ENCODE results near the gene C10orf67.

Gene C10orf67

DNA sequence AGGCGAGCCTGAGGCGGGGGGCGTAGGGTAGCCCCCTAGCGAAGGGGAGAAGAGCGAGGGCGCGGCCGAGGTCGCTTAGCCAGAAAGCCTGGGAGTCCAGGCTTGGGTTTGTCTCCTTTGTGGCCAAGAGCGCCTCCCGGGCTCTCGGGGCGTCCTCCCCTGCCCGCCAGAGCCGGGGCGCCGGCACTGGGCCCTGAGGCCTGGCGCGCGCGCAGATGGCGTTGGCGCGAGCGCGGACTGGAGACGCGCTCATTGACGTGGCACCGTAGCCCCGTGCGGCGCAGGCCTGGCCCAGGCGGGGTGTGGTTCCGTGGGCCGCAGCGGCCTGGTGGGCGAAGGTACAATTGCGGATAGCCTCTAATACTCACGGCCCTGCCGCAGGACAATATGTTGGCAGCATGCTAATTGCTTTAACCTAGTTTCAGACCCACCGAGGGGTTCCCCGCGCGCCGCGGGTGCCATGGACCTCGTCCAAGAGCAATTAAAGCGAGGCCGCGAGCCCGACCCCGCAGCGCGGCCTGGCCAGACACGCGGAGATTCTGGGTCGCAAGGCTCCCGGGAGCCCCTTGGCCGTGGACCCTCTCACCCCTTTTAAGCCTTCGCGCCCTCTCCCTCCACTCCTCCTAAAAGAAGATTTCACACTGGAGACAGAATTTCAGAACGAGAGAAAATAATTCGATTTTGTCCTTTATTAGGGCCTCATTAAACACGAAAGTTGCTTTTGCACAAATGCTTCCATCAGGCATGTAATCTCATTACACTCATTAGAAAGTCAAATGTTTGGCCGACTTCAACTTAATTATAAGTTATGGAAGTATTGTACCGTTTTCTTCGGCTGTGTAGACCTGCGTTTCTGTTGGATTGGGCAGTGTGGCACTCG, 149.4 kb downstream of the C10orf67 start:
- Mint-ChIP-seq H3K36me3 (ENCODE audit: insufficient read depth) (peaks cover 3% of the 10 kb centered on the region), H3K4me1 (no peaks in the 10 kb centered on the region), H3K27ac (ENCODE audit: low read depth) (no peak overlapping the region), H3K4me3 (no peak overlapping the region), H3K27me3 (peaks cover 73% of the 10 kb centered on the region), H3K9me3 (no peaks in the 10 kb centered on the region)
- ATAC-seq (replicated peaks; ENCODE audit: extremely low read depth, poor library complexity, severe bottlenecking): no peak
- no peak for DNase-seq (ENCODE audit: low spot score in 2 of 2)

DNA sequence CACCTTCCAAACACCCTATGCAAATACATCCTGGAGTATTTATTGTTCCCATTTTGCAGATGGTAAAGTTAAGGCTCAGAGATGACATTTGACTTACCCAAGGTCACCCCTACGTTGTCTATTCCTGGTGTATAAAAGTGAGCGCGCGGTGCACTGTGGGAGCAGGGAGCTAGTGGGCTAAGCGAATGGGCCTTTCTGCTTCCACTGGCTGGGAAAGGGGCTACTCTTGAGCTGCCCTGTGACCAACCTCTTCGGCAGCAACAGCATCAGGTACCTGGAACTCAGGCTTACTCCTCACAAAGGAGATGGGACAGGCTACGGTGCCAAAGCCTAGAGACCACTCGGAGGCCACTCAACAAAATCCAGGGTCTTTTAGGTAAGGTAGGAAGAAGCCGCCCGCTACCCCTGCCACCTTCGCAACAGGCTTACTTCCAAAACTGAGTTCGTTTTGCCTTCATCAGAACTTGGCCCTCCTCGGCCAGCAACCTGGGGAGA, 150.1 kb downstream of the C10orf67 start:
- H3K27me3 Mint-ChIP-seq: peaks cover 73% of the 10 kb centered on the region

DNA sequence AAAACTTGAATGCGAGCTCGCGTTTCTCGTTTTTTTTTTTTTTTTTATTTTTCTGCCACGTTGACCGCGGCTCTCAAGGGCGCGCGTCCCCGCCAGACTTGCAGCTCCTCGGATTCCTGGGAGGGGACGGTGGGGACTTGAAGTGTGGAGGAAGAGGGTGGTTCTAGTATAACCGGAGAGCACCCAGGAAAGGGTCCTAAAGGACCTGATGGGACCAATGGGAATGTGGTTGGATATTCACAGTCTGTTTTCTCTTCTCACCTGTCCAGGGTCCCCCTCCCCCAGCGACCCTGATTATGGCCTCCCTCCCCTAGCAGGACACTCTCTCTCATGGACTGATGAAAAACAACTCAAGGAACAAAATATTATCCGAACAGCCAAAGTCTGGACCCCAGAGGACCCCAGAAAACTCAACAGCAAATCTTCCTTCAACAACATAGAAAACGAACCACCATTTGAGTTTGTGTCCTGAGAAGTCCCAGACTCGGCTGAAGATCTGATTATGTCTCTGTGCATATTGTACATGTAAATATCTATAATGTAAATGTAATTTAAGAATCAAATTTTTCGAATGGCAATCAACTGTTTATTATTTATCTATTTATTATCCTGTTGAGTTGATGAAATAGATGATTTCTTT, 151.0 kb downstream of the C10orf67 start:
- Mint-ChIP-seq H3K9me3 (no peaks in the 10 kb centered on the region), H3K27me3 (peaks cover 80% of the 10 kb centered on the region), H3K4me1 (no peaks in the 10 kb centered on the region), H3K36me3 (ENCODE audit: insufficient read depth) (peaks cover 5% of the 10 kb centered on the region), H3K27ac (ENCODE audit: low read depth) (no peak overlapping the region), H3K4me3 (no peak overlapping the region)
- no peak for ATAC-seq (replicated peaks; ENCODE audit: extremely low read depth, poor library complexity, severe bottlenecking)
- DNase-seq (ENCODE audit: low spot score in 2 of 2): no peak

More for the DNA sequence above, 150.1 kb downstream of the C10orf67 start:
- ATAC-seq (replicated peaks; ENCODE audit: extremely low read depth, poor library complexity, severe bottlenecking) (no peak), DNase-seq (ENCODE audit: low spot score in 2 of 2) (no peak)
- Mint-ChIP-seq H3K4me1 (no peaks in the 10 kb centered on the region), H3K27ac (ENCODE audit: low read depth) (no peak overlapping the region), H3K4me3 (no peak overlapping the region), H3K9me3 (no peaks in the 10 kb centered on the region), H3K36me3 (ENCODE audit: insufficient read depth) (peaks cover 3% of the 10 kb centered on the region)

DNA sequence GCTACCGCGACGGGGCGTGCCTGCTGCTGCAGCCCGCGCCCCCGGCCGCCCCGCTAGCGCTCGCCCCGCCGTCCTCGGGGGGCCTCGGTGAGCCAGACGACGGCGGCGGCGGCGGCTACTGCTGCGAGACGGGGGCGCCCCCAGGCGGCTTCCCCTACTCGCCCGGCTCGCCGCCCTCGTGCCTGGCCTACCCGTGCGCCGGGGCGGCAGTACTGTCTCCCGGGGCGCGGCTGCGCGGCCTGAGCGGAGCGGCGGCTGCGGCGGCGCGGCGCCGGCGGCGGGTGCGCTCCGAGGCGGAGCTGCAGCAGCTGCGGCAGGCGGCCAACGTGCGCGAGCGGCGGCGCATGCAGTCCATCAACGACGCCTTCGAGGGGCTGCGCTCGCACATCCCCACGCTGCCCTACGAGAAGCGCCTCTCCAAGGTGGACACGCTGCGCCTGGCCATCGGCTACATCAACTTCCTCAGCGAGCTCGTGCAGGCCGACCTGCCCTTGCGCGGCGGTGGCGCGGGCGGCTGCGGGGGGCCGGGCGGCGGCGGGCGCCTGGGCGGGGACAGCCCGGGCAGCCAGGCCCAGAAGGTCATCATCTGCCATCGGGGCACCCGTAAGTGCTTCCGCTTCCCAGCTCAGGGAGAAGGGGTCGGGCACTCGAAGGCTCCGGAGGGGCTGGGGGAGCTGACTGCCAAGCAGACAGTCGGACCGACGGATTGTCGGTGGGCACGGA, 151.7 kb downstream of the C10orf67 start:
- Mint-ChIP-seq H3K27me3 (peaks cover 80% of the 10 kb centered on the region), H3K9me3 (no peaks in the 10 kb centered on the region), H3K4me1 (no peaks in the 10 kb centered on the region), H3K4me3 (no peak overlapping the region), H3K27ac (ENCODE audit: low read depth) (no peak overlapping the region), H3K36me3 (ENCODE audit: insufficient read depth) (peaks cover 5% of the 10 kb centered on the region)
- DNase-seq (ENCODE audit: low spot score in 2 of 2) (no peak), ATAC-seq (replicated peaks; ENCODE audit: extremely low read depth, poor library complexity, severe bottlenecking) (no peak)

DNA sequence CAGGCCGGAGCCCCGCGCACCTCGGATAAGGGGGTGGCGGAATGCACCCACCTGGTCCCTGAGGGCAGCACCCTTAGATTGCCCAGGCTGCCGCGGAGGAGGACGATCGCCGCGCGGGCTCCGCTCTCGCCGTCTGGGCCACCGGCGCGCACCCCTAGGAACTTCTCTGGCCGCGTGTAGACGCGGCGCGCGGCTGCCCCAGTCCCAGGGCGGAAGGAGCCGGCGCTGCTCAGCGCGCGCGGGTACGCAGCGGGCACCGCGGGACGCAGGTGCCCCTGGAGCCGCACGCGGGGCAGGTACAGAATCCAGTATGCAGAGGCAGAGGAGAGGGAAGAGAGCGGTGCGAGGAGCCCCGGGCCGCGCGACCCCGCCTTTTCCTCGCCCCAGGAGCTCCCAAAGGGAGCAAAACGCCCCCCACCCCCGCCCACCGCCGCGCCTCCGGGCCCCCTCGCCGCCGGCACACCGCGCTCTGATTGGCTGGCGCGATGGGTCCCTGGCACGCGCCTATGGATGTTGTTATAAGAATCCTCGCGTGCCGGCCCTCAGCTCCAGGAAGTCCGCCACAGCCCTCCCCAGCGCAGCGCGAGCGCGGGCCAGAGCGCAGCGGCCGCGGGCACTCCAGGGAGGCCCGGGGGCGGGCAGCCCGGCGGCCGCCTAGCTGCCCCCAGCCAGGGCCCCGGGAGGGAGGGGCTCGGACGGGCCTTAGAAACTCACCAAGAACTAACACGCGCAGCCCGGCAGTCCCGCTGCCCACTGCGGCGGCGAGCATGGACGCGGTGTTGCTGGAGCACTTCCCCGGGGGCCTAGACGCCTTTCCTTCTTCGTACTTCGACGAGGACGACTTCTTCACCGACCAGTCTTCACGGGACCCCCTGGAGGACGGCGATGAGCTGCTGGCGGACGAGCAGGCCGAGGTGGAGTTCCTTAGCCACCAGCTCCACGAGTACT, 152.6 kb downstream of the C10orf67 start, which contains the start of gene PTF1A:
TSS of gene PTF1A (plus strand) at position 549 of the 948 bp plus-strand sequence. CDS start at position 768, 219 bp downstream.
- DNase-seq (ENCODE audit: low spot score in 2 of 2) (no peak), ATAC-seq (replicated peaks; ENCODE audit: extremely low read depth, poor library complexity, severe bottlenecking) (no peak)
- Mint-ChIP-seq H3K4me3 (no peak within 1 kb of the TSS), H3K4me1 (no peaks in the 10 kb centered on the region), H3K27ac (ENCODE audit: low read depth) (no peak within 1 kb of the TSS), H3K36me3 (ENCODE audit: insufficient read depth) (peaks cover 5% of the 10 kb centered on the region), H3K9me3 (no peaks in the 10 kb centered on the region), H3K27me3 (peaks cover 79% of the 10 kb centered on the region)

DNA sequence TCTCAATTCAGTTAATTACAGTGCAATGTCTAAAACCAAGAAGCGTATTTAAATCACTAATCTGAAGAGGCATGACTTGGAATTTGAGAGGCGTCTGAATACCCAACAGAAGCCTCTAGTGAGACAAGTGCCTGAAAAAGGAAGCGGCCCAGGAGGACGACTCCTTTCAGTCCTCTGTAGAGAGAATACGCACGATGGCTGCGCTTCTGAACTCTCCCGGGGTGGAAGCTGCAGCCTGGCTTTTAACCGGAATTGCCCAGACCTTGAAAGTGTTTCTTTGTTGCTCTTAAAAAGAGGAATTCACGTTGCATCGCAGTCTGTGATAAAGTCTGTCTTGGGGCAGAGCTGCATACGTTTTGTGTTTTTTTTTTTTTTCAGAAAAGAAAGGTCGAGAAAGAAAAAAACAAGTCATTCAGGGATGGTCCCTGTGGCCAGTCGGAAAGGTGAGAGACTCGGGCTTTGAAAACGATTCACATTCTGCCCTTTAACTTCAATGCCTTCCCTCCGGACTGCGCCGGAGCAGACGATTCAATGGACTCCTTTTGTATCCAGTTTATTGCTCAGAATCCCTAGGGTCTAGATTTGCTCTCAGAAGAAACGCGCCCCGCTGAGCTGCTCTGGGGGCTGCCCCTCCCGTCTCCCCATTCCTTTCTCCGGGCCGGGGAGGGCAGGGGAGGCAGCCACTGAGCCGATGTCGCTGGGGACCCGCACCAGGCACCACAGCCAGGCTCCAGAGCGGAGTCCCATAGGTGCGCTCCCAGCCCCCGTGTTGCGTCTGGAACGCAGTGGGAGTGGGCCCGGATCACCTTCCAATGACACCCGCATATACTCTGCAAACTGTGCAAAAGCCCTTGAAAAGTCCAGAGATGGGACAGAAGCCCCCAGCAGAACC, 153.5 kb downstream of the C10orf67 start:
- Mint-ChIP-seq H3K27me3 (peaks cover 70% of the 10 kb centered on the region), H3K27ac (ENCODE audit: low read depth) (no peak overlapping the region), H3K9me3 (no peaks in the 10 kb centered on the region), H3K4me3 (no peak overlapping the region), H3K4me1 (no peaks in the 10 kb centered on the region), H3K36me3 (ENCODE audit: insufficient read depth) (peaks cover 3% of the 10 kb centered on the region)
- DNase-seq (ENCODE audit: low spot score in 2 of 2) (no peak), ATAC-seq (replicated peaks; ENCODE audit: extremely low read depth, poor library complexity, severe bottlenecking) (no peak)

DNA sequence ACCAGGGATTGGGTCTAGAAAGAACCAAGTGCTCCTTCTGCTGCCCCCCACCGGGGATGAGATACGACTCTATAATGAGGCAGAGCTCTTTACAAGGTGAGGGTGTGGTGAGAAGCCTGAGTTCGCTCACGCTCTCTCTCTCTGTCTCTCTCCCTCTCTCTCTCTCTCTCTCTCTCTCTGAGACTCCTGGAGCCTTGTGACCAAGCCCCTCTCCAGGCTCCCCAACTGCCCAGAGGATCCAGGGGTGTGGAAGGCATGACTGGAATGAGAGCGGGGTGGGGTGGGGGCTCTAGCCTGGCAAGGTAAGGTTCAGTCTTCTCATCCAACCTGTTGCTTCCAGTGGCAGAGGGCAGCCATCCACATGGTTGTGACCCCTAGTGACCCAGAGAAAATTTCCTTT, 155.6 kb downstream of the C10orf67 start:
- DNase-seq (ENCODE audit: low spot score in 2 of 2): no peak
- Mint-ChIP-seq H3K27me3 (peaks cover 59% of the 10 kb centered on the region), H3K9me3 (no peaks in the 10 kb centered on the region), H3K27ac (ENCODE audit: low read depth) (no peak overlapping the region), H3K36me3 (ENCODE audit: insufficient read depth) (peaks cover 3% of the 10 kb centered on the region), H3K4me3 (no peak overlapping the region), H3K4me1 (no peaks in the 10 kb centered on the region)
- ATAC-seq (replicated peaks; ENCODE audit: extremely low read depth, poor library complexity, severe bottlenecking): no peak

DNA sequence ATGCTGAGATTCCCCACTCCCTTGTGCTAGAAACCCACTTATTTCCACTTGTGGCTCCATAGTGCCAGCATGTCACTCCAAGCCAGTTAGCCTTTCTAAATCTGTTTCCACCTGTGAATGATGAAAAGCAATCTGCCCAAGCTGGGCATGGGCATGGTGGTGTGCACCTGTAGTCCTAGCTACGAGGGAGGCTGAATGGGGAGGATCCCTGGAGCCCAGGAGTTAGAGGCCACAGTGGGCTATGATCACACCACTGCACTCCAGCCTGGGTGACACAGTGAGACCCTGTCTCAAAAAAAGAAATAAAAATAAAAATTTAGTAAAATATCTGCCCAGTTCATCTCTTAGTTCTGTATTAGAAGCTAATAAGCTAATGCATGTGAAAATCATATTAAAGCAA, 157.4 kb downstream of the C10orf67 start:
- ATAC-seq (replicated peaks; ENCODE audit: extremely low read depth, poor library complexity, severe bottlenecking) (no peak), DNase-seq (ENCODE audit: low spot score in 2 of 2) (no peak)
- H3K27ac Mint-ChIP-seq (ENCODE audit: low read depth): no peak overlapping the region
- H3K27me3 Mint-ChIP-seq: peaks cover 63% of the 10 kb centered on the region
- H3K4me1 Mint-ChIP-seq: no peaks in the 10 kb centered on the region
- H3K4me3 Mint-ChIP-seq: no peak overlapping the region
- peaks cover 3% of the 10 kb centered on the region for H3K36me3 Mint-ChIP-seq (ENCODE audit: insufficient read depth)
- no peaks in the 10 kb centered on the region for H3K9me3 Mint-ChIP-seq

DNA sequence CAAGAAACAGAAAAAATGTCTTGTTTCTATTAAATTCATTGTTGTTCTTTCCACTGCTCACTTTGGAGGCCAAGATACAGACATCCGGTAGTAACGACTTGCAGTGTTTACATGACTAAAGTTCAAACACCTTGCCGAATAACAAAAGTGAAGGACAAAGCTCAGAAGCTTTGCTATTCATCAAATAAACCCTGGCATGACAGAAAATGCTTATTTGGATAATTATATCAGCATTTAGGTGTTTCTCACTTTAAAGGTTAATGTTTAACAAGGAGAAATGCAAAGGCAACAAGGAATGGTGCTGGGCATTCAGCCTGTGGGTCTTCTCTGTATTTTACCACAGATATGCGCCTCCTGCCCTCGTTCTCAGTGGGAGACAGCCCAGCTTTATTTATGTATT, 157.9 kb downstream of the C10orf67 start:
- no peak overlapping the region for H3K4me3 Mint-ChIP-seq
- H3K9me3 Mint-ChIP-seq: no peaks in the 10 kb centered on the region
- H3K27me3 Mint-ChIP-seq: peaks cover 63% of the 10 kb centered on the region
- H3K36me3 Mint-ChIP-seq (ENCODE audit: insufficient read depth): peaks cover 3% of the 10 kb centered on the region
- ATAC-seq (replicated peaks; ENCODE audit: extremely low read depth, poor library complexity, severe bottlenecking): no peak
- DNase-seq (ENCODE audit: low spot score in 2 of 2): no peak
- H3K27ac Mint-ChIP-seq (ENCODE audit: low read depth): no peak overlapping the region
- no peaks in the 10 kb centered on the region for H3K4me1 Mint-ChIP-seq

DNA sequence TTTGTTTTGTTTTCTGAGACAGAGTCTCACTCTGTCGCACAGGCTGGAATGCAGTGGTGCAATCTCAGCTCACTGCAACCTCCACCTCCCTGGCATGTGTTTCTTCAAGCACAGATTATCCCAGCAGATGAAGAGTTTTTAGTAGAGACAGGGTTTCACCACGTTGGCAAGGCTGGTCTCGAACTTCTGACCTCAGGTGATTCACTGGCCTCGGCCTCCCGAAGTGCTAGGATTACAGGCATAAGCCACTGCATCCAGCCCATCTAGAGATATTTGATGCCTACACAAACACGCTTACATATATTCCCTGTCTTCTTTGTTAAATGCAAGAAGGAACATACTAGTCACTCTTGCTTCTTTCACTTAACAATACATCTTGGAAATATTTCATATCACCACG, 158.4 kb downstream of the C10orf67 start:
- H3K36me3 Mint-ChIP-seq (ENCODE audit: insufficient read depth): peaks cover 2% of the 10 kb centered on the region
- no peaks in the 10 kb centered on the region for H3K4me1 Mint-ChIP-seq
- ATAC-seq (replicated peaks; ENCODE audit: extremely low read depth, poor library complexity, severe bottlenecking): no peak
- H3K27me3 Mint-ChIP-seq: peaks cover 63% of the 10 kb centered on the region
- no peaks in the 10 kb centered on the region for H3K9me3 Mint-ChIP-seq
- no peak overlapping the region for H3K27ac Mint-ChIP-seq (ENCODE audit: low read depth)
- no peak for DNase-seq (ENCODE audit: low spot score in 2 of 2)
- no peak overlapping the region for H3K4me3 Mint-ChIP-seq

DNA sequence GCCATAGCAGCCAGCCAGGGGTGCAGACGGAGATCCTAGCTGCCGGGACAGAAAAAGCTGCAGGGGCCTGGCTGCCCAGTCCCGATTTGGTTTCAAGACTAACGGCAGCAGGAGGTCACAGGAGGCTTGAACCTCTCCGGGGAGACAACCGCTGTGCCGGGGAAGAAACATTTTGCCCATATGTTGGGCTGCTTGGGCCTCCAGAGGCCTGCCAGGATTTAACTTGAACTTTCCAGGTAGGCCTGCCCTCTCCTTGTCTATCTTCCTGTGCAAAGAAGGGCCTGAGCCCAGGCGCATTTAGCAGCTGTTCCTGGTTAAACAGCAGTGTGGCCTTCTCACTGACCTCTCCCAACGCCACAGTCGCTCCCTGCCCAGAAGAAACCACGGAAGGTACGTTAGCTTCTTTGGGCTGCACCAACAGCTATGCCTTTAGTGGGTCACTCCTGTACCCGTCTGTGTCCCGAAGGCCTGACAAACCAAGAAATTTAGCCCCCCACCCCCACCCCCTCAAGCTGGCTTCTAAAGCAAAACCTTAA, 169.6 kb downstream of the C10orf67 start:
- DNase-seq (ENCODE audit: low spot score in 2 of 2): no peak
- no peaks in the 10 kb centered on the region for H3K9me3 Mint-ChIP-seq
- no peak for ATAC-seq (replicated peaks; ENCODE audit: extremely low read depth, poor library complexity, severe bottlenecking)
- H3K27ac Mint-ChIP-seq (ENCODE audit: low read depth): no peak overlapping the region
- no peak overlapping the region for H3K4me3 Mint-ChIP-seq
- H3K27me3 Mint-ChIP-seq: peaks cover 86% of the 10 kb centered on the region
- H3K36me3 Mint-ChIP-seq (ENCODE audit: insufficient read depth): peaks cover 1% of the 10 kb centered on the region
- H3K4me1 Mint-ChIP-seq: peaks cover 5% of the 10 kb centered on the region
